SHP77 treated with DMSO at 0.1 percent for 48 hours (cell line): Measurements from ENCODE around the gene WWOX.

Experiments
- DNase-seq: peaks from one replicate; lab custom pipeline; 2025; lab: John Stamatoyannopoulos, UW

The WWOX gene

DNA sequence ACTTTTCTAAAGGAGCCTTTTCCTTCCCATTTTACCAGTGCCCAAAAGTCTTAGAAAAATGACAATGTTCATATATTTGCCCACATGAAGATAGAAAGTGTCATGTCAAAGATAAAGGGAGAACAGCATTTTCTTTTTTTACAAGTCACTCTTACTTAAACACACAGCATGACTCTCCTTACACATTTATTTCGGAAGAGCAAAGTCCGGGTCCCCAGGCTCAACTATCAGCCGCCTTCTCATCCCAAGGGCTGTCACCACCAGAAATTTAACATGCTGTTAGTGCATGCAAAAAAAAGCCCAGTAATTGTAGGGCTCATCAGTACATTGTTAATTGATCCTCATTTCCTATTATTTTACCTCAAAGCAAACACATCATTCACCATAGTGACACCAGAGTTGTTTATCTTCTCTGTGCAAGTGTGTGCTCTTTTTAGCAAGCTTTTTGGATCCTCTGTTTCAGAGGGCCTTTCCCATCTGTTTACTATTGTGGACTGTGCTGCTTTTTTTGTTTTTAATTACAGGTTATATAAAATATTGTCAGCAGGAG lies 560.3 kb downstream of the WWOX start:
- DNase-seq, result peak; percentile 21

DNA sequence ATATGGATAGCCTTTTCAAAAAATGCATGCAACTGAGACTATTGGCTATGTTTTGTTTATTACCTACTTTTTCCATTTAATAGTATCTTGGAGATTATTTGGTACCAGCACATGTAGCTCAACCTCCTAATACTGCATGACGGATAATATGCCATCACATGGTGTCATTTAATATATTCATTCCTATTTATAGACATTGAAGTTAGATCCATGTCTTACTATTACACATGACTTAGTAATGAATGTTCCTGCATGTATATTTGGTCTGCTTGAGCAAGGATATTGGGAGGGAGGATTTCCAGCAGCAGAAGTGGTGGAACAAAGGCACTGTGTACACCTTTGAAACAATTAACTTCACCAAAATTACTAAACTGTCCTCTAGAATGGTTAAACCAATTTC lies 561.3 kb downstream of the WWOX start:
- no peak for DNase-seq

DNA sequence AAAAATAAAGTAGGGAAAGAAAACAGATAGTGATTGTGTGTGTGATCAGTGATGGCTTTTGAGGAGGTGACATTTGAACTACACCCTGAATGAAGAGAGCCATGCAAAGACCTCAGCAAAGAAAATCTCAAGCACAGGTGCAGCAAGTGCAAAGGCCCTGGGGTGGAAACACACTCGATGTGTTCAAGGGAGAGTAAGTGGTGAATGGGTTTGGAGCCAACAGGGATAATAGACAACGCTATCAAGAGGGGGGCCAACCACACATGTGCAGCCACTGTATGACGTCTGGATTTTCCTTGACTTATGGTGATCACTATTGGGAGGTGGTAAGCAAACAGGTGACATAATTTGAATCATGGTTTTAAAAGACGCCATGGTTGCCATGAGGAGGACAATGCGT lies 564.2 kb downstream of the WWOX start:
- no peak for DNase-seq

DNA sequence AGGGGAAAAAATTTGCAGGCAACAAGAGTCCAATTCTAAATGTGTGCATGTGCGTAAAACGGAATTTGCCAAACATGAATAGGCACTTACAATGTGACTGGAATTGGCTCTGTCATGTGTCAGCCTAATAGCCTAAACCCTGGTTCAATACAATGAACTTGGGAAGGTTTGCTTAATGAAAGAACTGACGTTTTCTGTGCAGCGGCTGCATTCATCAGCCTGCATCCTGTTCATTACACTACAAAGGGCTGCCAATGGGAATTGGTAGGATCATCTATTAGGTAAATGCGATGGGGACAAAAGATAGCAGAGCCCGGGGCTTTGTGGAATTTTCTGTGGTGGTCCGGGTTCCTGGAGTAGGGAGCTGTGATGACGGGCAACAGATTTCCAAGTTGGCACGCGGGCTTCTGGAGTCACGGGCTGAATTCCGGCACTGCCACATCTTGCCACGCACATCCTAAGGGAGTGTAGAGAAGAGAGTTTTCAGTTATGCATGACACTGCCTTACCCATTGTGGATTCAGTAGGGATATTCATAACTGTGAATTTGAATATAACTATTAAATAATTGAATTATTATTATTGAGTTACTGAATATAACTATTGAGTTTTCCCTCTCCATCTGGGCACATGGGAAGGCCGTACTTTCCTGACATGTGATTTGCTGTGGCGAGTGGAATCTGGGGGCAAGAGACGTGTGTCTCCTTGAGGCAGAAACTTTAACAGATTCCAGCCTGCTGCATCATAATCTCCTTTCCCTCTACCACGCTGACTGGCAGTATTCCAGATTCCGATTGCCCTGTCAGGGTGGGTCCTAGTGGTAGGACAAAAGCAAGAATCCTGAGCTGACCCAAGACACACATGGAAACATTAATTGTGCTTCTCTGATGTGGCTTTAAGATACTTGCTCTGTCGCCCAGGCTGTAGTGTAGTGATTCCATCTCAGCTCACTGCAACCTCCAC lies 565.6 kb downstream of the WWOX start:
- no peak for DNase-seq

DNA sequence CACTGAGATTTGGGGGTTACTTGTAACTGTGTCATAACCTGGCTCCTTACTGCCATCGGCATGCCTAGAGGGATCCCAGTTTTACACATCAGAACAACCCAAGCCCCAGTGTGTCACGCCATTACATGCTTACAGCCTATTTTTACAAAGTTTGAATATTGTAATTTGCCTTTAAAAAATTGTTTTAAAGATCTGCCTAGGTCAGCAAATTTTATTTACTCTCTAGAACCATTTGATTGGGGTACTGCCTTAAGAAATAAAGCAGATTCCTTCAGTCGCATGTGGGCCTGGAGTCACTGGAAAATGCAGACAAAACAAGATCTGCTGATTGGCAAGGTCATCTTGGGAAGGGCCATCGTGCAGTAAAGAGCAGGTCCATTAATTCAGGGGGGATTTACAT lies 566.9 kb downstream of the WWOX start:
- no peak for DNase-seq

DNA sequence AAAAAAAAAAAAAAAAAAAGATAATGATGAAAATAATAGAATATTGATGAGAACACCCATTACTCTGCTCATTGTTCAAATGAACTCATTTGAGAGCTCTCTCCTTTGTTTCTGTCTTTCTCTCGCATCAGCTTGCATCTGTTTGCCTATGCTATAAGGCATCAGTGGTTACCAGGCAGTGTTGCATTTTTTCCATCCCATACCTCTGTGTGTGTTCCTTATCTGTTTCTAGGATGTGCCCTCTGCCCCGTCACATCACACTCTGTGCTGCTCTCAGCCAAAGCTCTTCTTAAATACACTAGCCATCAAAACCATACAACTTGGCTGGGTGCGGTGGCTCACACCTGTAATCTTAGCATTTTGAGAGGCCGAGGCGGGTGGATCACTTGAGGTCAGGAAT lies 568.2 kb downstream of the WWOX start:
- no peak for DNase-seq

DNA sequence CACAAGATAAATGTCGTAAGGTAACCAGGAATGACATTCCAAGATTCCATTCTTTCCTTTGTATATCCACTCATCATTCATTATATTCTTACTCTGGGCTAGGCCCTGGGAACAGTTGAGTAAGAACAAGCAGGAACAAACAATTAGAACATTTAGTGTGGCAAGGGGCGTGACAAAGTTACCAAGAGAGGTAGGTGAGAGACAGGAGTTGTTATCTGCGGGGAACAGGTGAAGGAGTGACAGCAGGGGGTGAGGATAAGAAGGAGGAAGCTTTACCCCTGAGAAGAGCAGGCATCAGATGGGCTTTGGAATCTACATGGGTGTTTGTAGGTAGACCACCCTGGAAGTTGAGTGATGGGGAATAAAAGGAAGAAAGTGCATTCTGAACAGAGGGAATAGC lies 568.9 kb downstream of the WWOX start:
- no peak for DNase-seq

DNA sequence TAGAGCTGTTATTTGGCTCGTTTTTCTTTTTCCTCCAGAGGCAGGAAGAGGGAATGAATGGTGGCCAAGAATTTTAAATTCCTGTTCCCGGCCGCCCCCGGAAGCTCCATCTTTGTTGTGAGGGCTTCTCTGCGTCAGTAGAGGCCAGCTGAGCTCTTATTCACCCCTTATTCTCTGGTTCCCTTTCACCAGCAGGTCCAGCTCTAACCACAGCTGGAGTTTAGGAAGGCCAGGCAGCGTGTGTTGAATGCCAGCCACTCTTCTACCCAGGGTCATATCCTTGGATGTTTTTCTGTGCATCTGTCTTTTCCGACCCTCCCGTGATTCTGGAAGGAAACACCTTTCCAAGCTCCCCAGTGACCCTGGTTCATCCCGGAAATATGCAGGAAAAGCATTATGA lies 570.5 kb downstream of the WWOX start:
- DNase-seq, result no peak

DNA sequence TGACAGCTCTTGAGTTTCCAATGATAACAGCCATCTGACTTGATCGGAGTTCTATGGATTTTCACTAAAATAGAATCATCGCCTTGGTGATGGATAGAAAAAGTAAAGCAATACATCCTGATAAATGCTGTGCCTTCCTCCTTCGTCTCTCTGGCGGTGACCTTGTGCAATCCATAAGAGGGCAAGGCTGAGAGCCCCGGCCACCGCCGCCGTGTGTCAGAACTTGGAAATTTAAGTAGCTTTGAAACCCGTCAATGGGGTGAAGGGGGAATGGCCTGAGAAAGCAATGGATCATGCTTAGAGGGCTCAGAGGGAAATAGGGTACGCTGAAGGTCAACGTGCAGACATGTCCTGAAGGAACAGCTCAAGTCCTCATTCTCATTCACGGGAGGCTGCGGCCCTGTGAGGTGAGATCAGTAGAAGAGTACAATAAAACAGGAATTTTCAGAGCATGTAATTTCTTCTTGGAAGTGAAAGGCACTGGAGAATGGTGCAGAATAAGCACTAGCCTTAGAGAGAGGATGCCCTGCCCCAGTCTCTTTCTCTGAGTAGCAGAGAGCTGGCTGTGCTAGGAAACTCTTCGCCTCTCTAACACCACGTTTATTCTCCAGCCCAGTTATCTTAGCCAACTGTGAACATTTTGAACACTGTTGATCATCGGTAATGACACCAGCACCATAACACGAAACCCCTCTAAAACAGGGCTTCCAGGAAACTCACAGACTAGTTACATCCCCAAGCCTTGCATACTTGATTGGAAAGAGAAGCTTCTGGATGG lies 573.5 kb downstream of the WWOX start:
- DNase-seq, result no peak

DNA sequence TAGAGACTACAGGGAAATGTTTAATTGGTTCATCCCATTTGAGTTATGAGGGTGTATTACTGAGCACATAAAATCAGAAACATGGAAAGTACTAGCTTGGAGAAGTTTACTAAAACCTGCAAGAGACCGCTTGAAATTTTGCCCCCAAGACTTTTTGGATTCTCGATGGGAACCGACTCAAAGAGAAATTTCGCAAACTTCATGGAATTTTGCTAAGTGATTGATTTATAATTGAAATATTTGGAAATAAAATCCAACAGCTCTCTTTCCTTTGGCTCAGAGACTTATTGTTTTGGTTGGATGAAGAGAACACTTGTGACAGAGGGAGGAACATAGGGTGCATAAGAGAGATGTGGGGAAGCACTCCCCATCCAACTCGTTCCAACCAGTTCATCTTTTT lies 574.4 kb downstream of the WWOX start:
- DNase-seq, result no peak

DNA sequence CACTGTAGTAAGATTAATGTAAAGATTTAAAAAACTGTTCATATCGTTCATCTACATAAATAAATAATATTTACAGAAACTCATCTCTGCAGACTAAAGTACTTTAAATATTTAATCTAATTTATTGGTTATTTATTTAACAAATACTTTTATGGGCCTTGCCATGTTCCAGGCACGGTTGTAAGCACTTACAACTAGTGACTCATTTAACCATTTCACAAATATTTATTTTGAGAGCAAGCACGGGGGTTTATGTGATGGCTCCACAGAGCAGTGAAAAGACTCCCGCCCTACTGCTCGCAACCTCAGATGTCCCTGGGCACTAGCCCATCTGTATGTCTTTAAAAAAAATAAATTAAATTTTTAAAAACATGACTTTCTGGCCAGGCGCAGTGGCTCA lies 575.9 kb downstream of the WWOX start:
- peak; percentile 44 for DNase-seq

DNA sequence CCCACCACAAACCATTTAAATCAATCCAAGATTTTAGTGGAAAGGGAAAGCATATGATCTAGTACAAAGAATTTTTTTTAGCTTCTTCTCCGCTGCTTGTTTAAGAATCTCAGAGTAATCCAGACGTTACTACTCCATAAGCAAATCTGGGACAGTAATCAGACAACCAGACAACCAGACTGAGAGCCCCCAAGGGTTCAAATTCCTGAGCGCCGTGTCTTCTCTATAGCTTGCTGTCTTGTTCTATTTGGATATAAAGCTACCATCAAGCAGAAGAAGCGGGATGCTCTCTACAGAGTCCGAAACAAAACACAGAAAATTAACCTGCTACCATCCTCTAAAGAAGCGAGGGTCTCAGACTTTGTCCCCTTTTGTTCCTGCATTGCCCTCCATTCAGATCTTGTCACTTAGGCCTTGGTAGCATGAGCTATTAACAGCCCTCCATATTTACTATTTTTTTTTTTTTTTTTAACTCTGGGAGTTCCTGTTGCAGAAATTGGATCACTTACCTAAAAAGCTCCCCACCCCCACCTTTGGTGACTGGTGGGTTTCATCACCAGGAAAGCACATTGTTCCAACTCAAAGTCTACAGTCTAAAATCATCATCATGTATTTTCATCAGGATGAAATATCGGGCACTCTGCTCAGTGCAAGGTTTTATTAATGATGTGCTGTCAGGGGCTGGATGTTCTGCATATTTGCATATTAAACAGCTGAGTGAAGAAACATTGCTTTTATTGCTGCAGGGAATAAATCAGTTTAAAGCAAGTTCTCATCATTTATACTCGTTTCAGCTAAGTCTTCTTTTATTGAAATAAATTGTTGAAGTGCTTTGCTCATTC lies 576.7 kb downstream of the WWOX start:
- no peak for DNase-seq

DNA sequence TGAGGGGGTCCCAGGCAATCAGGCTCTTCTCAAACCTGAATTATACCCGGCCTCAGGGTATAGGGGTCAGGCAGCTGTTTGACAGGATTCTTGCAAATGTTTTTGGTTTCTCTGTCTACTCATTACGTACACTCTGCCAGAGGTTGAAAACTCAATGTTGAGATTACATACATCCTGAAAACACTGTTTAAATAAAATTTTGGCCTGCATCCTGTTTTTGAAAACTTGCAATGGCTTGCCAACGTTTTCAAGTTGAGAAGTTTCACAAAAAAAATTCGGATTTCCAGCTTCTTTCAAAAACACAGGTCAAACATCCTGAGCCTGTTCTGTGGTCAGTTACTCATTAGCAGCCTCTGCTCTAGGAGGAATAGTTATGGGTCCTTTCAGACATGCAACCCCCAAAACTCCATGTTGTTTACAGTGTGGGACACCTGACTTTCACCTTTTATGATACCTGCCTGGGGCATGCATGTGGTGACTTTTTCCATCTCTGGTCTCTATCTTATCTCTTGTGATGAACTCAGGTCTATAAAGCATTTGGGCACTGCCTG lies 577.8 kb downstream of the WWOX start:
- no peak for DNase-seq

DNA sequence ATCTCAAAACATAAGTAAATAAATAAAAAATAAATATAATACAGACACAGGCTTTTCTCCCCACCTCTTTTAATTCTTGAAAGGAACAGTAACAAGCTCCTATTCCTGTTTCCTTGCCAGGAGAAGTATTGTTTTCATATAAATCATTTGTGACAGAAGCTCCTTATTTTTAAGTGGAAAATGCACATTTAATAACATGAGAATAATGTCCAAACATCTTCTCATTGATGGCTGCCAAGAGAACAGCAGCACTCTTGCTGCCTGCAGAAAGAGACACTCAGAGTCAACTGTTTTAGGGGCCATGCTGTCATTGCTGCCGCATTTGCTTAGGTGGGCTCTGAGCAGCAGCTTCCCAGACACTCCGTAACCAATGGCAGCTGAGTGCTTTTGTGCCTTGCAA lies 580.1 kb downstream of the WWOX start:
- no peak for DNase-seq

DNA sequence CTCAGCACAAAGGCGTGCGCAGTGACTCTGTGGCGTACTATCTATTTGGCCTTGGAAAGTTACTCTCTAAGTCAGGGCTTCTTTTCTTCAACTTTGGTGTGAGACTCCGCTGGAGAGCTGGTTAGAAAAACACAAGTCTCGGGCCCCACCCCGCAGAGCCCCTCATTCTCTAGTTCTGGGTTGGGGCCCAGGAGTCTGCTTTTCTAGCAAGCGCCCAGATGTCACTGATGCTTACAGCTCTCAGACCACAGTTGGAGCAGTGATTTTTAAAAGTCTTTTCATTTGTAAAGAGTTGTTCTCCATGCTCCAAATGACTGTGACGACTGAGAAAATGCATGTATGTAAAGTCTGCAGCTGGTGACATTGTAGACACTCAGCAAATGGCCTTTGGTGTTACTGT lies 582.3 kb downstream of the WWOX start:
- no peak for DNase-seq

DNA sequence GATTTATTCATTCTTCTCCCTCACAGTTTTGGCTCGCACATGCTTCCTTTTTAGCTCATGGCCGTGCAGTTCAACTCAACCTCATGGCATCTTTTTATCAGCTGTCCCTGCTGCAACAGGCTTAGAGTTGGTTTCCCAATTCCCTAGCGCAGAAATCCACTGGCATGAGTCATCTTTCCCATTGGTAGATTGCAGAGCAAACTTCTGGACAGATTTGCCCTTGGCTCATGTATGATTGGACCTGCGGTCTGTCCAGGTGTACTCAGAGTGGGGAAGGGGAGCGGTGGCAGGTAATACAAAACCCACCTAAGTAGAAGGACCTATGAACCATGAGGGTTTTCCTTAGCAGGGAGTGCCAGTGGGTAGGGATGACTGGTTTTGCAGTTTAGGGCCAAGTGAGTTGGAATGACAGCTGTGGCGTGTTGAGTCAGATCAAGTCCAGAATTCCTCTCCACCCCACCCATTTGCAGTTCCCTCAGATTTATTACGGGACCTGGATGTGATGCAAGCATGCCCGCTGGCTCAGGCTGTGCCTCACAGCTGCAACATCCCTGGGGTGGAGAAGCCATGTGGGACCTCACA lies 584.7 kb downstream of the WWOX start:
- DNase-seq, result no peak

DNA sequence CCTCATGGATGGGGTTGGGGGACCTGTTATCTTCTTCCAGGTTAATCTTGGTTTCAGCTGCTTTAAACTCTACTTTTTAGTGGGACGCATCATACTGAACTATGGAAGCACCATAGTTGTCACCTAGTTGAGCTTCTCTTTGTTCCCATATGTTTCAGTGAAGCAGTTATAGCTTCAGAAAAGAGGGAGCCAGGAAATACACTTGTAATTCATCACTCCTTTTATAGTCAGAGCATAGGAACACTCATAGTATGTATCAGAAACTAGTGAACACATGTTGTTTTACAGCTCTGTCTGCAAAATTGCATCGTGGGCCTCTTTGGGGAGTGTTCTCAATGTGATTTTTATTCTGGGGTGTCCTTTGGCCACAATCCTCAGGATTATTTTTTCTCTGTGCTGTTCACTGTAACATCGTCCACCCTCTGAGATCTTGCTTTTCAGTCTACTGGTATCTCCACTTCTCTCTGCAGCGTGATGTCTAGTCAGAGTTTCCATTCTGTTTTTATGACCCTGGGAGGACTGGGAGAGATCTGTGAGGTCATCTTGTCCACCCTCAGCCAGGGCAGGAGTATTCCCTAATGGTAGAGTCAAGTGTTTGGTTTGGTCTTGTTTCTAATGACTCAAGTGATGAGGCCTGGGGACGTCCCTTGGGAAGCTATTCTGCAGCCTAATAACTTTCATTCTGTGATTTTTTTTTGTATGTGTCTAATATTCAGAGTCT lies 585.4 kb downstream of the WWOX start:
- DNase-seq, result no peak

DNA sequence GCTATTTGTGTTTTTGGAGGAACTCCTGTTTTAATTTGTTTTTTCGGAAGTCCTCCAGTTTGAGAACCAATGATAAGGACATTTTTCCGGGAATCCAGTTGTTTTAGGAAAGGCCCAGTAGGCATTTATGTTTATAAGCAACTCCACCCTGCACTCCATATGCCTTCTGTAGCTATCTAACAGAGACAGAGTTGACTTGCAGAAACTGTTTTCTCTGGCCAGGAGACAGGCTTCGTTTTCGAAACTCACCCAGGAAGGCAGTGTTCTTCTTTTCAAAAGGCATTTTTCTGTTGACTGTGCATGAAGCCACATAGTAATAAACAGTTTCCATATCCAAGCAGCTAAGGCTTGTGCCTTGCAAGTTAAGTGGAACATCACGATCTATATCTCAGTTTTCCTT lies 587.1 kb downstream of the WWOX start:
- no peak for DNase-seq

DNA sequence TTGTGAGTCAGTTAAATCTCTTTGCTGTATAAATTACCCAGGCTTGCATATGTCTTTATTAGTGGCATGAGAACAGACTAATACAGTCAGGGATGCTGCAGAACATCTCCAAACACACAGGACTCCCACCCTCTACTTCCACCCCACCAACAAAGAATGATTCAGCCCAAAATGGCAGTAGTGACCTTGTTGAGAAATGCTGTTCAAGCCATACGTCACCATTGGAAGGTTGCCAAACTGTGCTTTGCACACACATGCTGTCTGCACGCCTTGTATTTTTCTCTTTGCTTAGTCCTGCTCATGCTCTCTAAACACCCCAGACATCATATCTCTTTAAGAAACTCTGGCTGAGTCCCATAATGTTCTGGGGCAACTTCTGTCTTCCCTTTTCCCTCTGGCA lies 589.6 kb downstream of the WWOX start:
- DNase-seq, result peak; percentile 9

DNA sequence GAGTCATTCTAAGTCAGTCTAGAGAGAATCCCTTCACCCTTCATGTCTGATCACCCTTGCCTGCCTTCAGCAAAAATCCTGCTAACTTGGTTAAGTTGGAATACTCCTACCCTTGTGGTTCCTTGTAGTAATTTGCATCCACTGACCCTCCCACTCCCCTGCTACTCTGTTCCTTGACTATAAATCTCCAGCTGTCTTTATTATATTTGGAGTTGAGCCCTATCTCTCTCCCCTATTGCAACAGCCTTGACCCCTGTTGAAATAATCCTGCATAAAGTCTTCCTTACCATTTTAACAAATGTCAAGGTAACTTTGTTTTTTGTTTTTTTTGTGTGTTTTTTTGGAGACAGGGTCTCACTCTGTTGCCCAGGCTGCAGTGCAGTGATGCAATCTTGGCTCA lies 590.1 kb downstream of the WWOX start:
- DNase-seq, result no peak

DNA sequence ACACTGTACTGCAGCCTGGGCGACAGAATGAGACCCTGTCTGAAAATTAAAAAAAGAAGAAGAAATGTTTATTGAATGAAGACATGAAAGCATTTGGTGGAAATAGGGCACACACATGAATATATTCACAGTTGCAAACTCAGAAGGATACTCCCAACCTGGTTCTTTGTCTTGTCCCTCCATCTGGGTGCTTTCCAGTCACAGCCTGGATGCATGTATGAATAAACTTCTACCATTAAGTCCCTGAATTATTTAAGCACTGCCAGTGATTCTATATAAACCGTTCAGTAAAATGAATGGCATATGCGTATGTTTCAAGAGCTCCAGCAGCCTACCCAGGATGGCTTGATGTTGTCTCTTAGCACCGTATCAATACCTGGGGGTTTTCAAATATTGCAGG lies 591.1 kb downstream of the WWOX start:
- DNase-seq, result no peak
